ENCODE data around the gene RPIA. TPM values are rescaled to one million over a fixed set of nuclear protein-coding genes. Genes with fewer than 3 reads are reported as not detected.
A peak's percentile ranks its signal among the peaks of the same experiment; 100 is the strongest.

The RPIA gene
- total and polyA plus RNA-seq, 2 of the 13 experiments (the other 11 are each of a cell fraction or from before 2014, with no cell fraction given) = 13.3 to 23.9 TPM

DNA sequence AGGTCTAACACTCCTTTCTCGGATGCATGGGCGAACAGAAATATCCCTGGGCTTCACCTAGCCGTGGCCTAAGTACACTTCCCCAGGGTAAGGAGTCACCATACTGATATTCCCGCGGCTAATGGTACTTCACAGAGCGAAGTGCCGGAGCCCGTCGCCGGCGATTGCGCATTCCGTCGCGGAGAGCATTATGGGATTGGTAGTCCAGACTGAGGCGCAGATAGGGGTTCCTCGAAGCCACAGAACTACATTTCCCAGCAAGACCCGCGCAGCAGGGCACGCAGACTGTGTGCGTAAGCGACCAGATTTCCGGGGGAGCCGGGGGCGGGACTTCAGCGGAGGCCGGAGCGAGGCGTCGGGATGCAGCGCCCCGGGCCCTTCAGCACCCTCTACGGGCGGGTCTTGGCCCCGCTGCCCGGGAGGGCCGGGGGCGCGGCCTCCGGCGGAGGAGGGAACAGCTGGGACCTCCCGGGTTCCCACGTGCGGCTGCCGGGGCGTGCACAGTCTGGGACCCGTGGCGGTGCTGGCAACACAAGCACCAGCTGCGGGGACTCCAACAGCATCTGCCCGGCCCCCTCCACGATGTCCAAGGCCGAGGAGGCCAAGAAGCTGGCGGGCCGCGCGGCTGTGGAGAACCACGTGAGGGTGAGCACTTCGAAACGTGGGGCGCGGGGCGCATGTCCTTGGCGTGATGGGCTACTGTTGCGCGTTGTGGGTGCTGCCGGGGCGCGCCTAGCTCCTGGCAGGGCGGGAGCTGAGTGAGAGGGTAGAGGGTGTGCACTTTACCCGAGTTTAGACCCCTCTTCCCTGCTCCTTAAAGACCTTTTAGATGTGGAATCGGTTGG lies at the start of gene RPIA (continued):
- TF ChIP-seq ZNF629 (CRISPR knock-in tag; conservative IDR thresholded peaks at IDR 0.05) = no peak
- TF ChIP-seq ZNF251 (CRISPR knock-in tag; IDR thresholded peaks at IDR 0.05) = peak; percentile 45; the same call in 1 of the 2 replicates
- peak; percentile 91; the same call in 1 of the 2 replicates for TF ChIP-seq MYNN (CRISPR knock-in tag; IDR thresholded peaks at IDR 0.05; ENCODE audit: low read depth)
- peak; percentile 91 for TF ChIP-seq ZNF350 (CRISPR knock-in tag; IDR thresholded peaks at IDR 0.05; ENCODE audit: borderline replicate concordance, low read depth)
- no peak for TF ChIP-seq HNRNPL (IDR thresholded peaks at IDR 0.05; ENCODE audit: low read depth, low read length)
- TF ChIP-seq, protein P1, sequence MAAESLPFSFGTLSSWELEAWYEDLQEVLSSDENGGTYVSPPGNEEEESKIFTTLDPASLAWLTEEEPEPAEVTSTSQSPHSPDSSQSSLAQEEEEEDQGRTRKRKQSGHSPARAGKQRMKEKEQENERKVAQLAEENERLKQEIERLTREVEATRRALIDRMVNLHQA (CRISPR knock-in tag; IDR thresholded peaks at IDR 0.05) = no peak
- 0 out of 2 replicates have a peak, but pooled peaks have one; percentile 16 for TF ChIP-seq HHEX (CRISPR knock-in tag; IDR thresholded peaks at IDR 0.05)
- peak; percentile 32 for TF ChIP-seq STAG1 (CRISPR knock-in tag; IDR thresholded peaks at IDR 0.05)
- no peak; the same call in 1 of the 2 replicates for TF ChIP-seq ZNF841 (CRISPR knock-in tag; IDR thresholded peaks at IDR 0.05; ENCODE audit: borderline replicate concordance)
- TF ChIP-seq ZSCAN29 (CRISPR knock-in tag; conservative IDR thresholded peaks at IDR 0.05) = peak; percentile 80; the same call in 1 of the 2 replicates
- TF ChIP-seq, protein P2, sequence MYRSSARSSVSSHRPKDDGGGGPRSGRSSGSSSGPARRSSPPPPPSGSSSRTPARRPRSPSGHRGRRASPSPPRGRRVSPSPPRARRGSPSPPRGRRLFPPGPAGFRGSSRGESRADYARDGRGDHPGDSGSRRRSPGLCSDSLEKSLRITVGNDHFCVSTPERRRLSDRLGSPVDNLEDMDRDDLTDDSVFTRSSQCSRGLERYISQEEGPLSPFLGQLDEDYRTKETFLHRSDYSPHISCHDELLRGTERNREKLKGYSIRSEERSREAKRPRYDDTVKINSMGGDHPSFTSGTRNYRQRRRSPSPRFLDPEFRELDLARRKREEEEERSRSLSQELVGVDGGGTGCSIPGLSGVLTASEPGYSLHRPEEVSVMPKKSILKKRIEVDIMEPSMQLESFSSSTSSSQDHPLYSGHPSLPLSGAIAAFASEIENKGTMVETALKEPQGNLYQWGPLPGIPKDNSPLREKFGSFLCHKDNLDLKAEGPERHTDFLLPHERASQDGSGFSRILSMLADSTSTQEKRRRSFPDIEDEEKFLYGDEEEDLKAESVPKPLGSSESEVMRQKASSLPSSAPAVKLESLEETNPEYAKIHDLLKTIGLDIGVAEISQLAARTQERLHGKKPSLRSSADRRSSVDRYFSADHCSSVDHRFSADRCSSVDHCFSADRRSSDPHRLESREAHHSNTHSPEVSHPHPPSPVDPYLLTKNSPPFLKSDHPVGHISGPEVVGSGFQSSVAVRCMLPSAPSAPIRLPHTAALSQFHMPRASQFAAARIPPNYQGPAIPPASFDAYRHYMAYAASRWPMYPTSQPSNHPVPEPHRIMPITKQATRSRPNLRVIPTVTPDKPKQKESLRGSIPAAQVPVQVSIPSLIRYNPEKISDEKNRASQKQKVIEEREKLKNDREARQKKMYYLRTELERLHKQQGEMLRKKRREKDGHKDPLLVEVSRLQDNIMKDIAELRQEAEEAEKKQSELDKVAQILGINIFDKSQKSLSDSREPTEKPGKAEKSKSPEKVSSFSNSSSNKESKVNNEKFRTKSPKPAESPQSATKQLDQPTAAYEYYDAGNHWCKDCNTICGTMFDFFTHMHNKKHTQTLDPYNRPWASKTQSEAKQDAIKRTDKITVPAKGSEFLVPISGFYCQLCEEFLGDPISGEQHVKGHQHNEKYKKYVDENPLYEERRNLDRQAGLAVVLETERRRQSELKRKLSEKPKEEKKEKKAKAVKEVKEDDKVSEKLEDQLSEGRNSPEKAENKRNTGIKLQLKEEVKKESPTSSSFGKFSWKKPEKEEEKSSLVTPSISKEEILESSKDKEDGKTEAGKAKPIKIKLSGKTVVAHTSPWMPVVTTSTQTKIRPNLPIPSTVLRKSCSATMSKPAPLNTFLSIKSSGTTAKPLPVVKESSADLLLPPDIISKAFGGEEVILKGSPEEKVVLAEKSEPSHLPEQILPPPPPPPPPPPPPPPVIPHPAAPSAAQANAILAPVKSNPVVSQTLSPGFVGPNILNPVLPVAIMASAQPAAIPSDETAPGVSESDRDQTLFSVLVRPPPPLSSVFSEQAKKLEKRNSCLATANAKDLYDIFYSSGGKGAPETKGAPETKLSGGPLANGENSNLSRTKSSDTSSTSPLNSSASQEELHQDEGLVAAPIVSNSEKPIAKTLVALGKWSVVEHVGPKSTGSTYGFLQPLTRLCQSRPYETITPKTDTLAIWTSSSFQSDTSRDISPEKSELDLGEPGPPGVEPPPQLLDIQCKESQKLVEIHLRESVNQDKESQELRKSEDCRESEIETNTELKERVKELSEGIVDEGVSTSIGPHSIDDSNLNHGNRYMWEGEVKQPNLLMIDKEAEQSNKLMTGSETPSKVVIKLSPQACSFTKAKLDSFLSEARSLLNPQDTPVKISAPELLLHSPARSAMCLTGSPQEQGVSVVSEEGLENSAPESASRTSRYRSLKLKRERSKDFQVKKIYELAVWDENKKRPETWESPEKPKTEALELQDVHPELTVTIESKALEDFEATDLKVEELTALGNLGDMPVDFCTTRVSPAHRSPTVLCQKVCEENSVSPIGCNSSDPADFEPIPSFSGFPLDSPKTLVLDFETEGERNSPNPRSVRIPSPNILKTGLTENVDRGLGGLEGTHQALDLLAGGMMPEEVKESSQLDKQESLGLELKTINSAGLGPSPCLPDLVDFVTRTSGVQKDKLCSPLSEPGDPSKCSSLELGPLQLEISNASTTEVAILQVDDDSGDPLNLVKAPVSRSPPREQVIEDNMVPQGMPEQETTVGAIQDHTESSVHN (CRISPR knock-in tag; IDR thresholded peaks at IDR 0.05) = peak; percentile 97; the same call in 1 of the 2 replicates
- TF ChIP-seq ZNF660 (CRISPR knock-in tag; IDR thresholded peaks at IDR 0.05; ENCODE audit: borderline replicate concordance, low read depth) = no peak
- no peak for TF ChIP-seq TP53 (CRISPR knock-in tag; conservative IDR thresholded peaks at IDR 0.05)
- peak in 1 of 2 experiments; percentile 22; a peak in 1 of 4 replicates for TF ChIP-seq MAFK (conservative IDR thresholded peaks at IDR 0.05 in 1 of 2, IDR thresholded peaks at IDR 0.05 in 1 of 2; ENCODE audit: low read length in 2 of 2)
- TF ChIP-seq, protein P3, sequence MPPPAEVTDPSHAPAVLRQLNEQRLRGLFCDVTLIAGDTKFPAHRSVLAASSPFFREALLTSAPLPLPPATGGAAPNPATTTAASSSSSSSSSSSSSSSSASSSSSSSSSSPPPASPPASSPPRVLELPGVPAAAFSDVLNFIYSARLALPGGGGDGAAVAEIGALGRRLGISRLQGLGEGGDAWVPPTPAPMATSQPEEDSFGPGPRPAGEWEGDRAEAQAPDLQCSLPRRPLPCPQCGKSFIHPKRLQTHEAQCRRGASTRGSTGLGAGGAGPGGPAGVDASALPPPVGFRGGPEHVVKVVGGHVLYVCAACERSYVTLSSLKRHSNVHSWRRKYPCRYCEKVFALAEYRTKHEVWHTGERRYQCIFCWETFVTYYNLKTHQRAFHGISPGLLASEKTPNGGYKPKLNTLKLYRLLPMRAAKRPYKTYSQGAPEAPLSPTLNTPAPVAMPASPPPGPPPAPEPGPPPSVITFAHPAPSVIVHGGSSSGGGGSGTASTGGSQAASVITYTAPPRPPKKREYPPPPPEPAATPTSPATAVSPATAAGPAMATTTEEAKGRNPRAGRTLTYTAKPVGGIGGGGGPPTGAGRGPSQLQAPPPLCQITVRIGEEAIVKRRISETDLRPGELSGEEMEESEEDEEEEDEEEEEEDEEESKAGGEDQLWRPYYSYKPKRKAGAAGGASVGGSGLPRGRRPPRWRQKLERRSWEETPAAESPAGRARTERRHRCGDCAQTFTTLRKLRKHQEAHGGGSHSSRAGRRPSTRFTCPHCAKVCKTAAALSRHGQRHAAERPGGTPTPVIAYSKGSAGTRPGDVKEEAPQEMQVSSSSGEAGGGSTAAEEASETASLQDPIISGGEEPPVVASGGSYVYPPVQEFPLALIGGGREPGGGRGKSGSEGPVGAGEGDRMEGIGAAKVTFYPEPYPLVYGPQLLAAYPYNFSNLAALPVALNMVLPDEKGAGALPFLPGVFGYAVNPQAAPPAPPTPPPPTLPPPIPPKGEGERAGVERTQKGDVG (CRISPR knock-in tag; IDR thresholded peaks at IDR 0.05; ENCODE audit: borderline replicate concordance) = peak; percentile 91; the same call in 1 of the 2 replicates

Data from HepG2 (cell line).